DND-41 (cell line): ENCODE data around the gene FDPS.

Source experiments
- CTCF ChIP-seq: IDR thresholded peaks from 2 replicates; pipeline ENCODE4 v1.5.1; 2012; ENCODE audit warnings: borderline replicate concordance, low read length, moderate library complexity, mild to moderate bottlenecking; ENCODE audit not compliant: poor library complexity, severe bottlenecking; ENCODE audit errors: extremely low read depth
- EZH2 ChIP-seq: IDR thresholded peaks from 3 replicates; pipeline ENCODE4 v1.6.1; 2012; ENCODE audit warnings: borderline replicate concordance, low read depth, mild to moderate bottlenecking, moderate library complexity, low read length, inconsistent platforms; ENCODE audit not compliant: severe bottlenecking

- TF ChIP-seq CTCF (no peak), EZH2 (no peak)
Observed at GRCh38 chr1:155318082-155318481, 9.4 kb downstream of the FDPS start.
